Trophoblast cell (in vitro differentiated cells and primary cell): ENCODE results near the gene MCOLN2.

Experiments used
- DNase-seq, 2 donors: peaks; one replicate each; pipeline ENCODE4 v3.0.0-alpha.2; 2016
- H2AFZ ChIP-seq: 2 replicates; pipeline ENCODE4 v1.6.1; 2013; ENCODE audit warnings: low read length, moderate library complexity, mild to moderate bottlenecking; ENCODE audit not compliant: insufficient read depth, poor library complexity
- H2AK5ac ChIP-seq: 2 replicates; pipeline ENCODE4 v1.6.1; 2013; ENCODE audit warnings: mild to moderate bottlenecking, low read length
- H2BK120ac ChIP-seq: 2 replicates; pipeline ENCODE4 v1.6.1; 2013; ENCODE audit warnings: low read length, mild to moderate bottlenecking, moderate library complexity; ENCODE audit not compliant: insufficient read depth, poor library complexity
- H2BK12ac ChIP-seq: 2 replicates; pipeline ENCODE4 v1.6.1; 2013; ENCODE audit warnings: mild to moderate bottlenecking, low read length, moderate library complexity
- H2BK5ac ChIP-seq: 2 replicates; pipeline ENCODE4 v1.6.1; 2013; ENCODE audit warnings: low read length, low read depth, moderate library complexity, mild to moderate bottlenecking; ENCODE audit not compliant: poor library complexity
- H3K14ac ChIP-seq: 2 replicates; pipeline ENCODE4 v1.6.1; 2013; ENCODE audit warnings: mild to moderate bottlenecking, low read length
- H3K18ac ChIP-seq: 2 replicates; pipeline ENCODE4 v1.6.1; 2013; ENCODE audit warnings: mild to moderate bottlenecking, low read length
- H3K23ac ChIP-seq: 2 replicates; pipeline ENCODE4 v1.6.1; 2013; ENCODE audit warnings: low read length
- H3K27ac ChIP-seq: 2 replicates; pipeline ENCODE4 v1.5.1; 2013; ENCODE audit warnings: low read depth, mild to moderate bottlenecking, inconsistent platforms, low read length, moderate library complexity
- H3K27me3 ChIP-seq: 2 replicates; pipeline ENCODE4 v1.6.1; 2013; ENCODE audit warnings: inconsistent platforms, mild to moderate bottlenecking, low read length, moderate library complexity; ENCODE audit not compliant: insufficient read depth
- H3K36me3 ChIP-seq, 2 experiments: 1 replicate in 1 of 2; 2 replicates in 1 of 2; pipeline ENCODE4 v1.6.1; 2013; ENCODE audit warnings: low read length in 2 of 2, mild to moderate bottlenecking in 2 of 2, moderate library complexity in 1 of 2; ENCODE audit not compliant: insufficient read depth in 2 of 2, control insufficient read depth in 1 of 2
- H3K4ac ChIP-seq: 2 replicates; pipeline ENCODE4 v1.6.1; 2013; ENCODE audit warnings: low read depth, mild to moderate bottlenecking, low read length, moderate library complexity
- H3K4me1 ChIP-seq, 2 experiments: 1 replicate in 1 of 2; 2 replicates in 1 of 2; pipeline ENCODE4 v1.6.1; 2013; ENCODE audit warnings: low read length in 2 of 2, mild to moderate bottlenecking in 2 of 2, moderate library complexity in 1 of 2; ENCODE audit not compliant: insufficient read depth in 2 of 2, control insufficient read depth in 1 of 2
- H3K4me2 ChIP-seq: 2 replicates; pipeline ENCODE4 v1.6.1; 2013; ENCODE audit warnings: inconsistent platforms, mild to moderate bottlenecking, low read length, moderate library complexity
- H3K4me3 ChIP-seq: 2 replicates; pipeline ENCODE4 v1.5.1; 2013; ENCODE audit warnings: mild to moderate bottlenecking, low read depth, low read length, inconsistent platforms
- H3K79me1 ChIP-seq: one replicate; pipeline ENCODE4 v1.6.1; 2013; ENCODE audit warnings: low read length
- H3K79me2 ChIP-seq: 2 replicates; pipeline ENCODE4 v1.6.1; 2013; ENCODE audit warnings: low read length, mild to moderate bottlenecking; ENCODE audit not compliant: control insufficient read depth, insufficient read depth, poor library complexity
- H3K9ac ChIP-seq: 2 replicates; pipeline ENCODE4 v1.6.1; 2013; ENCODE audit warnings: mild to moderate bottlenecking, low read length
- H3K9me3 ChIP-seq: 2 replicates; pipeline ENCODE4 v1.6.1; 2013; ENCODE audit warnings: low read depth, mild to moderate bottlenecking, control low read depth, inconsistent platforms, low read length; ENCODE audit not compliant: insufficient read depth
- H4K12ac ChIP-seq: 2 replicates; pipeline ENCODE4 v1.6.1; 2013; ENCODE audit warnings: low read depth, mild to moderate bottlenecking, low read length, moderate library complexity
- H4K8ac ChIP-seq: 2 replicates; pipeline ENCODE4 v1.6.1; 2013; ENCODE audit warnings: low read depth, mild to moderate bottlenecking, low read length, moderate library complexity
- H4K91ac ChIP-seq: one replicate; pipeline ENCODE4 v1.6.1; 2013; ENCODE audit warnings: low read depth, mild to moderate bottlenecking, low read length, moderate library complexity
- WGBS: extraction: QIAGEN DNeasy Blood & Tissue Kit; methylation state at CpG from one replicate; pipeline ENCODE4 v1.1.7; 2013; ENCODE audit warnings: missing lambda C conversion rate; ENCODE audit not compliant: insufficient read length, insufficient coverage; ENCODE audit errors: extremely low coverage; 5-methylcytosine and 5-hydroxymethylcytosine counted together

Gene MCOLN2

GRCh38 chr1:85024736-85025135 lies 27.8 kb upstream of the MCOLN2 start:
- H3K79me2 ChIP-seq = no peaks in the 10 kb centered on the region

GRCh38 chr1:85022700-85023099 lies 25.8 kb upstream of the MCOLN2 start:
- Histone ChIP-seq H3K9me3 (no peaks in the 10 kb centered on the region), H2AFZ (no peak overlapping the region), H2BK12ac (no peak overlapping the region), H3K14ac (no peak overlapping the region), H3K4me3 (no peak overlapping the region), H3K27me3 (no peaks in the 10 kb centered on the region), H4K91ac (no peak overlapping the region), H2BK120ac (no peak overlapping the region), H4K8ac (no peak overlapping the region), H4K12ac (no peak overlapping the region), H3K79me2 (no peaks in the 10 kb centered on the region), H3K4ac (no peak overlapping the region), H3K9ac (no peak overlapping the region), H3K4me1 (no peaks in the 10 kb centered on the region), H2AK5ac (no peak overlapping the region), H3K23ac (no peak overlapping the region), H3K4me2 (no peak overlapping the region), H3K36me3 (no peaks in the 10 kb centered on the region), H3K18ac (no peak overlapping the region), H3K79me1 (no peaks in the 10 kb centered on the region), H3K27ac (no peak overlapping the region), H2BK5ac (no peak overlapping the region)
- DNase-seq = no peak

More at GRCh38 chr1:85024736-85025135, 27.8 kb upstream of the MCOLN2 start:
- no CpG with 5 or more reads among the region's 3 CpGs for whole genome bisulfite sequencing
- no peak overlapping the region for H3K9ac ChIP-seq
- no peak overlapping the region for H3K23ac ChIP-seq
- DNase-seq = peak; percentile 9 to 51
- H2BK5ac ChIP-seq = no peak overlapping the region
- no peak overlapping the region for H4K12ac ChIP-seq
- H3K27me3 ChIP-seq = no peaks in the 10 kb centered on the region
- H3K27ac ChIP-seq = no peak overlapping the region
- no peak overlapping the region for H2BK120ac ChIP-seq
- H3K9me3 ChIP-seq = no peaks in the 10 kb centered on the region
- H4K91ac ChIP-seq = no peak overlapping the region
- H3K14ac ChIP-seq = no peak overlapping the region
- no peak overlapping the region for H3K4me3 ChIP-seq
- H3K36me3 ChIP-seq = no peaks in the 10 kb centered on the region
- no peak overlapping the region for H4K8ac ChIP-seq
- no peak overlapping the region for H2AK5ac ChIP-seq
- H3K4ac ChIP-seq = no peak overlapping the region
- H2BK12ac ChIP-seq = no peak overlapping the region
- no peaks in the 10 kb centered on the region for H3K79me1 ChIP-seq
- H3K4me2 ChIP-seq = no peak overlapping the region
- no peaks in the 10 kb centered on the region for H3K4me1 ChIP-seq
- H2AFZ ChIP-seq = no peak overlapping the region
- H3K18ac ChIP-seq = no peak overlapping the region

GRCh38 chr1:85019994-85020393 lies 23.1 kb upstream of the MCOLN2 start:
- H3K23ac ChIP-seq = no peak overlapping the region
- WGBS = no CpG with 5 or more reads among the region's 4 CpGs
- H3K4me2 ChIP-seq = no peak overlapping the region
- no peak overlapping the region for H3K27ac ChIP-seq
- no peak overlapping the region for H4K8ac ChIP-seq
- no peak overlapping the region for H2BK12ac ChIP-seq
- H2AK5ac ChIP-seq = no peak overlapping the region
- no peaks in the 10 kb centered on the region for H3K4me1 ChIP-seq
- H2BK5ac ChIP-seq = no peak overlapping the region
- no peaks in the 10 kb centered on the region for H3K79me2 ChIP-seq
- H3K9me3 ChIP-seq = no peaks in the 10 kb centered on the region
- no peak overlapping the region for H4K12ac ChIP-seq
- no peak overlapping the region for H4K91ac ChIP-seq
- no peak overlapping the region for H3K18ac ChIP-seq
- no peak overlapping the region for H3K4ac ChIP-seq
- no peaks in the 10 kb centered on the region for H3K27me3 ChIP-seq
- H3K4me3 ChIP-seq = no peak overlapping the region
- H3K36me3 ChIP-seq = no peaks in the 10 kb centered on the region
- H3K14ac ChIP-seq = no peak overlapping the region
- DNase-seq = no peak
- no peak overlapping the region for H2BK120ac ChIP-seq
- no peak overlapping the region for H3K9ac ChIP-seq
- H3K79me1 ChIP-seq = no peaks in the 10 kb centered on the region
- H2AFZ ChIP-seq = no peak overlapping the region

- Histone ChIP-seq H3K36me3 (no peaks in the 10 kb centered on the region), H3K14ac (no peak overlapping the region), H2AK5ac (no peak overlapping the region), H2BK5ac (no peak overlapping the region), H3K27me3 (no peaks in the 10 kb centered on the region), H3K23ac (no peak overlapping the region), H3K18ac (no peak overlapping the region), H3K4ac (no peak overlapping the region), H3K79me1 (no peaks in the 10 kb centered on the region), H3K27ac (no peak overlapping the region), H4K8ac (no peak overlapping the region), H4K91ac (no peak overlapping the region), H2BK12ac (no peak overlapping the region), H3K79me2 (no peaks in the 10 kb centered on the region), H3K4me1 (no peaks in the 10 kb centered on the region), H3K9me3 (no peaks in the 10 kb centered on the region), H3K4me2 (no peak overlapping the region), H3K9ac (no peak overlapping the region), H4K12ac (no peak overlapping the region), H3K4me3 (no peak overlapping the region), H2AFZ (no peak overlapping the region), H2BK120ac (no peak overlapping the region)
- WGBS = no CpG with 5 or more reads among the region's 1 CpG
- no peak for DNase-seq
Measured at GRCh38 chr1:85015826-85016225, 18.9 kb upstream of the MCOLN2 start.
